ENCODE measurements around the gene OVAAL.

OVAAL gene

GRCh38 chr1:180586671-180587155 is 27.9 kb downstream of the OVAAL start:
- TF ChIP-seq TEAD4 (IDR thresholded peaks at IDR 0.05) (peak; percentile 86), EP300 (IDR thresholded peaks at IDR 0.05; ENCODE audit: borderline replicate concordance) (peak; percentile 92), CREB1 (IDR thresholded peaks at IDR 0.05; ENCODE audit: low read depth) (no peak), NFIC (IDR thresholded peaks at IDR 0.05) (peak; percentile 97), MAX (IDR thresholded peaks at IDR 0.05) (peak; percentile 51; the same call in 1 of the 2 replicates), YY1 (IDR thresholded peaks at IDR 0.05; ENCODE audit: low read depth) (0 out of 2 replicates have a peak, but pooled peaks have one; percentile 67), EGR1 (IDR thresholded peaks at IDR 0.05) (0 out of 2 replicates have a peak, but pooled peaks have one; percentile 17), ZBTB7A (IDR thresholded peaks at IDR 0.05; ENCODE audit: low read depth) (0 out of 2 replicates have a peak, but pooled peaks have one; percentile 40), FOXM1 (IDR thresholded peaks at IDR 0.05; ENCODE audit: borderline replicate concordance, low read depth) (peak; percentile 84), TCF12 (IDR thresholded peaks at IDR 0.05; ENCODE audit: low read depth) (peak; percentile 97), CEBPB (IDR thresholded peaks at IDR 0.05) (peak; percentile 92), REST (IDR thresholded peaks at IDR 0.05; ENCODE audit: low read depth) (no peak), RAD21 (IDR thresholded peaks at IDR 0.05; ENCODE audit: low read depth) (peak; percentile 1; the same call in 1 of the 2 replicates), USF1 (IDR thresholded peaks at IDR 0.05) (peak; percentile 29; the same call in 1 of the 2 replicates), TAF1 (IDR thresholded peaks at IDR 0.05; ENCODE audit: low read depth) (no peak)

- TF ChIP-seq NFIC (IDR thresholded peaks at IDR 0.05) (no peak), MAX (IDR thresholded peaks at IDR 0.05) (no peak), TEAD4 (IDR thresholded peaks at IDR 0.05) (no peak), EGR1 (IDR thresholded peaks at IDR 0.05) (no peak), EP300 (IDR thresholded peaks at IDR 0.05; ENCODE audit: borderline replicate concordance) (no peak), CREB1 (IDR thresholded peaks at IDR 0.05; ENCODE audit: low read depth) (no peak), YY1 (IDR thresholded peaks at IDR 0.05; ENCODE audit: low read depth) (no peak), TAF1 (IDR thresholded peaks at IDR 0.05; ENCODE audit: low read depth) (no peak), USF1 (IDR thresholded peaks at IDR 0.05) (no peak), ZBTB7A (IDR thresholded peaks at IDR 0.05; ENCODE audit: low read depth) (no peak), REST (IDR thresholded peaks at IDR 0.05; ENCODE audit: low read depth) (no peak), TCF12 (IDR thresholded peaks at IDR 0.05; ENCODE audit: low read depth) (no peak), FOXM1 (IDR thresholded peaks at IDR 0.05; ENCODE audit: borderline replicate concordance, low read depth) (no peak), RAD21 (IDR thresholded peaks at IDR 0.05; ENCODE audit: low read depth) (no peak), CEBPB (IDR thresholded peaks at IDR 0.05) (no peak)
Measured at GRCh38 chr1:180588121-180588520, 29.4 kb downstream of the OVAAL start.

- TF ChIP-seq TEAD4 (IDR thresholded peaks at IDR 0.05) (no peak), EGR1 (IDR thresholded peaks at IDR 0.05) (no peak), EP300 (IDR thresholded peaks at IDR 0.05; ENCODE audit: borderline replicate concordance) (no peak), MAX (IDR thresholded peaks at IDR 0.05) (no peak), REST (IDR thresholded peaks at IDR 0.05; ENCODE audit: low read depth) (no peak), YY1 (IDR thresholded peaks at IDR 0.05; ENCODE audit: low read depth) (no peak), USF1 (IDR thresholded peaks at IDR 0.05) (no peak), NFIC (IDR thresholded peaks at IDR 0.05) (no peak), TAF1 (IDR thresholded peaks at IDR 0.05; ENCODE audit: low read depth) (no peak), RAD21 (IDR thresholded peaks at IDR 0.05; ENCODE audit: low read depth) (no peak), TCF12 (IDR thresholded peaks at IDR 0.05; ENCODE audit: low read depth) (no peak), FOXM1 (IDR thresholded peaks at IDR 0.05; ENCODE audit: borderline replicate concordance, low read depth) (no peak), ZBTB7A (IDR thresholded peaks at IDR 0.05; ENCODE audit: low read depth) (no peak), CREB1 (IDR thresholded peaks at IDR 0.05; ENCODE audit: low read depth) (no peak), CEBPB (IDR thresholded peaks at IDR 0.05) (no peak)
Measured at GRCh38 chr1:180590889-180591288, 32.1 kb downstream of the OVAAL start.

Data from Ishikawa (cell line).